ENCODE results near the gene VMAC. TPM values are rescaled to one million over a fixed set of nuclear protein-coding genes. Genes with fewer than 3 reads are reported as not detected.

VMAC gene
- total RNA-seq, 1 donor from 2014 or later: 3.7 TPM

- Histone ChIP-seq H3K9ac (ENCODE audit: low read depth in 1 of 3, low read length in 3 of 3) (peak overlapping the region in 1 of 3 donors; percentile 50), H3K4me3 (ENCODE audit: low read length in 3 of 3) (no peak overlapping the region), H3K4me1 (ENCODE audit: control insufficient read depth in 3 of 3, insufficient read depth in 3 of 3, low read length in 3 of 3) (peaks cover 22 to 27% (median 24%) of the 10 kb centered on the region in 3 donors), H3K36me3 (ENCODE audit: control insufficient read depth in 3 of 3, insufficient read depth in 3 of 3, low read length in 3 of 3) (peaks cover 82 to 86% (median 84%) of the 10 kb centered on the region in 3 donors), H3K9me3 (ENCODE audit: control insufficient read depth in 3 of 3, low read length in 3 of 3) (no peaks in the 10 kb centered on the region), H3K27ac (ENCODE audit: low read depth, low read length) (peak overlapping the region; percentile 68), H3K27me3 (ENCODE audit: control insufficient read depth in 3 of 3, insufficient read depth in 3 of 3, low read length in 3 of 3) (no peaks in the 10 kb centered on the region)
Observed at GRCh38 chr19:5926641-5927440, 22.2 kb downstream of the VMAC start.

- H3K9ac ChIP-seq (ENCODE audit: low read depth in 1 of 3, low read length in 3 of 3): peak overlapping the region in 1 of 3 donors; percentile 50
- H3K27me3 ChIP-seq (ENCODE audit: control insufficient read depth in 3 of 3, insufficient read depth in 3 of 3, low read length in 3 of 3): no peaks in the 10 kb centered on the region
- H3K4me3 ChIP-seq (ENCODE audit: low read length in 3 of 3): no peak overlapping the region
- H3K4me1 ChIP-seq (ENCODE audit: control insufficient read depth in 3 of 3, insufficient read depth in 3 of 3, low read length in 3 of 3): peaks cover 22 to 27% (median 24%) of the 10 kb centered on the region in 3 donors
- peaks cover 82 to 85% (median 84%) of the 10 kb centered on the region in 3 donors for H3K36me3 ChIP-seq (ENCODE audit: control insufficient read depth in 3 of 3, insufficient read depth in 3 of 3, low read length in 3 of 3)
- peak overlapping the region; percentile 68 for H3K27ac ChIP-seq (ENCODE audit: low read depth, low read length)
- no peaks in the 10 kb centered on the region for H3K9me3 ChIP-seq (ENCODE audit: control insufficient read depth in 3 of 3, low read length in 3 of 3)
Observed at GRCh38 chr19:5927441-5927821, 22.8 kb downstream of the VMAC start.

GRCh38 chr19:5929179-5929578 lies 24.5 kb downstream of the VMAC start:
- peaks cover 70 to 81% (median 73%) of the 10 kb centered on the region in 3 donors for H3K36me3 ChIP-seq (ENCODE audit: control insufficient read depth in 3 of 3, insufficient read depth in 3 of 3, low read length in 3 of 3)
- H3K4me3 ChIP-seq (ENCODE audit: low read length in 3 of 3): no peak overlapping the region
- H3K4me1 ChIP-seq (ENCODE audit: control insufficient read depth in 3 of 3, insufficient read depth in 3 of 3, low read length in 3 of 3): peaks cover 27 to 32% (median 27%) of the 10 kb centered on the region in 3 donors
- H3K9me3 ChIP-seq (ENCODE audit: control insufficient read depth in 3 of 3, low read length in 3 of 3): no peaks in the 10 kb centered on the region
- no peak overlapping the region for H3K9ac ChIP-seq (ENCODE audit: low read depth in 1 of 3, low read length in 3 of 3)
- H3K27ac ChIP-seq (ENCODE audit: low read depth, low read length): peak overlapping the region; percentile 13
- H3K27me3 ChIP-seq (ENCODE audit: control insufficient read depth in 3 of 3, insufficient read depth in 3 of 3, low read length in 3 of 3): no peaks in the 10 kb centered on the region

GRCh38 chr19:5929625-5930024 lies 25.0 kb downstream of the VMAC start:
- H3K9me3 ChIP-seq (ENCODE audit: control insufficient read depth in 3 of 3, low read length in 3 of 3): no peaks in the 10 kb centered on the region
- H3K4me3 ChIP-seq (ENCODE audit: low read length in 3 of 3): no peak overlapping the region
- H3K36me3 ChIP-seq (ENCODE audit: control insufficient read depth in 3 of 3, insufficient read depth in 3 of 3, low read length in 3 of 3): peaks cover 66 to 76% (median 69%) of the 10 kb centered on the region in 3 donors
- peak overlapping the region; percentile 13 for H3K27ac ChIP-seq (ENCODE audit: low read depth, low read length)
- H3K9ac ChIP-seq (ENCODE audit: low read depth in 1 of 3, low read length in 3 of 3): no peak overlapping the region
- peaks cover 26 to 32% (median 28%) of the 10 kb centered on the region in 3 donors for H3K4me1 ChIP-seq (ENCODE audit: control insufficient read depth in 3 of 3, insufficient read depth in 3 of 3, low read length in 3 of 3)
- H3K27me3 ChIP-seq (ENCODE audit: control insufficient read depth in 3 of 3, insufficient read depth in 3 of 3, low read length in 3 of 3): no peaks in the 10 kb centered on the region

GRCh38 chr19:5931251-5931650 lies 26.6 kb downstream of the VMAC start:
- Histone ChIP-seq H3K9me3 (ENCODE audit: control insufficient read depth in 3 of 3, low read length in 3 of 3) (no peaks in the 10 kb centered on the region), H3K27ac (ENCODE audit: low read depth, low read length) (no peak overlapping the region), H3K4me1 (ENCODE audit: control insufficient read depth in 3 of 3, insufficient read depth in 3 of 3, low read length in 3 of 3) (peaks cover 25 to 33% (median 29%) of the 10 kb centered on the region in 3 donors), H3K4me3 (ENCODE audit: low read length in 3 of 3) (no peak overlapping the region), H3K27me3 (ENCODE audit: control insufficient read depth in 3 of 3, insufficient read depth in 3 of 3, low read length in 3 of 3) (no peaks in the 10 kb centered on the region), H3K36me3 (ENCODE audit: control insufficient read depth in 3 of 3, insufficient read depth in 3 of 3, low read length in 3 of 3) (peaks cover 56 to 68% (median 60%) of the 10 kb centered on the region in 3 donors), H3K9ac (ENCODE audit: low read depth in 1 of 3, low read length in 3 of 3) (no peak overlapping the region)

- Histone ChIP-seq H3K27me3 (ENCODE audit: control insufficient read depth in 3 of 3, insufficient read depth in 3 of 3, low read length in 3 of 3) (no peaks in the 10 kb centered on the region), H3K4me3 (ENCODE audit: low read length in 3 of 3) (no peak overlapping the region), H3K36me3 (ENCODE audit: control insufficient read depth in 3 of 3, insufficient read depth in 3 of 3, low read length in 3 of 3) (peaks cover 51 to 67% (median 59%) of the 10 kb centered on the region in 3 donors), H3K27ac (ENCODE audit: low read depth, low read length) (no peak overlapping the region), H3K9ac (ENCODE audit: low read depth in 1 of 3, low read length in 3 of 3) (peak overlapping the region in 1 of 3 donors; percentile 25), H3K4me1 (ENCODE audit: control insufficient read depth in 3 of 3, insufficient read depth in 3 of 3, low read length in 3 of 3) (peaks cover 16 to 27% (median 25%) of the 10 kb centered on the region in 3 donors), H3K9me3 (ENCODE audit: control insufficient read depth in 3 of 3, low read length in 3 of 3) (no peaks in the 10 kb centered on the region)
Observed at GRCh38 chr19:5932146-5932545, 27.5 kb downstream of the VMAC start.

- H3K9me3 ChIP-seq (ENCODE audit: control insufficient read depth in 3 of 3, low read length in 3 of 3): no peaks in the 10 kb centered on the region
- H3K9ac ChIP-seq (ENCODE audit: low read depth in 1 of 3, low read length in 3 of 3): no peak overlapping the region
- H3K4me1 ChIP-seq (ENCODE audit: control insufficient read depth in 3 of 3, insufficient read depth in 3 of 3, low read length in 3 of 3): peaks cover 10 to 22% (median 19%) of the 10 kb centered on the region in 3 donors
- no peaks in the 10 kb centered on the region for H3K27me3 ChIP-seq (ENCODE audit: control insufficient read depth in 3 of 3, insufficient read depth in 3 of 3, low read length in 3 of 3)
- no peak overlapping the region for H3K4me3 ChIP-seq (ENCODE audit: low read length in 3 of 3)
- no peak overlapping the region for H3K27ac ChIP-seq (ENCODE audit: low read depth, low read length)
- H3K36me3 ChIP-seq (ENCODE audit: control insufficient read depth in 3 of 3, insufficient read depth in 3 of 3, low read length in 3 of 3): peaks cover 47 to 67% (median 58%) of the 10 kb centered on the region in 3 donors
Observed at GRCh38 chr19:5932609-5933262, 28.1 kb downstream of the VMAC start.

GRCh38 chr19:5933391-5934068 lies 28.9 kb downstream of the VMAC start:
- Histone ChIP-seq H3K4me1 (ENCODE audit: control insufficient read depth in 3 of 3, insufficient read depth in 3 of 3, low read length in 3 of 3) (peaks cover 9 to 16% (median 15%) of the 10 kb centered on the region in 3 donors), H3K4me3 (ENCODE audit: low read length in 3 of 3) (no peak overlapping the region), H3K36me3 (ENCODE audit: control insufficient read depth in 3 of 3, insufficient read depth in 3 of 3, low read length in 3 of 3) (peaks cover 43 to 63% (median 50%) of the 10 kb centered on the region in 3 donors), H3K9me3 (ENCODE audit: control insufficient read depth in 3 of 3, low read length in 3 of 3) (no peaks in the 10 kb centered on the region), H3K9ac (ENCODE audit: low read depth in 1 of 3, low read length in 3 of 3) (no peak overlapping the region), H3K27ac (ENCODE audit: low read depth, low read length) (no peak overlapping the region), H3K27me3 (ENCODE audit: control insufficient read depth in 3 of 3, insufficient read depth in 3 of 3, low read length in 3 of 3) (no peaks in the 10 kb centered on the region)

GRCh38 chr19:5934069-5934401 lies 29.4 kb downstream of the VMAC start:
- Histone ChIP-seq H3K9ac (ENCODE audit: low read depth in 1 of 3, low read length in 3 of 3) (no peak overlapping the region), H3K27me3 (ENCODE audit: control insufficient read depth in 3 of 3, insufficient read depth in 3 of 3, low read length in 3 of 3) (no peaks in the 10 kb centered on the region), H3K4me1 (ENCODE audit: control insufficient read depth in 3 of 3, insufficient read depth in 3 of 3, low read length in 3 of 3) (peaks cover 9 to 16% (median 15%) of the 10 kb centered on the region in 3 donors), H3K4me3 (ENCODE audit: low read length in 3 of 3) (no peak overlapping the region), H3K36me3 (ENCODE audit: control insufficient read depth in 3 of 3, insufficient read depth in 3 of 3, low read length in 3 of 3) (peaks cover 39 to 59% (median 45%) of the 10 kb centered on the region in 3 donors), H3K27ac (ENCODE audit: low read depth, low read length) (no peak overlapping the region), H3K9me3 (ENCODE audit: control insufficient read depth in 3 of 3, low read length in 3 of 3) (no peaks in the 10 kb centered on the region)
